Measurements from ENCODE around the gene CETN1.

GRCh38 chr18:604771-605170 lies 24.6 kb downstream of the CETN1 start:
- TF ChIP-seq POLR2A (IDR thresholded peaks at IDR 0.05), result no peak
- TF ChIP-seq, protein P1, sequence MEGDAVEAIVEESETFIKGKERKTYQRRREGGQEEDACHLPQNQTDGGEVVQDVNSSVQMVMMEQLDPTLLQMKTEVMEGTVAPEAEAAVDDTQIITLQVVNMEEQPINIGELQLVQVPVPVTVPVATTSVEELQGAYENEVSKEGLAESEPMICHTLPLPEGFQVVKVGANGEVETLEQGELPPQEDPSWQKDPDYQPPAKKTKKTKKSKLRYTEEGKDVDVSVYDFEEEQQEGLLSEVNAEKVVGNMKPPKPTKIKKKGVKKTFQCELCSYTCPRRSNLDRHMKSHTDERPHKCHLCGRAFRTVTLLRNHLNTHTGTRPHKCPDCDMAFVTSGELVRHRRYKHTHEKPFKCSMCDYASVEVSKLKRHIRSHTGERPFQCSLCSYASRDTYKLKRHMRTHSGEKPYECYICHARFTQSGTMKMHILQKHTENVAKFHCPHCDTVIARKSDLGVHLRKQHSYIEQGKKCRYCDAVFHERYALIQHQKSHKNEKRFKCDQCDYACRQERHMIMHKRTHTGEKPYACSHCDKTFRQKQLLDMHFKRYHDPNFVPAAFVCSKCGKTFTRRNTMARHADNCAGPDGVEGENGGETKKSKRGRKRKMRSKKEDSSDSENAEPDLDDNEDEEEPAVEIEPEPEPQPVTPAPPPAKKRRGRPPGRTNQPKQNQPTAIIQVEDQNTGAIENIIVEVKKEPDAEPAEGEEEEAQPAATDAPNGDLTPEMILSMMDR (IDR thresholded peaks at IDR 0.05), result no peak
